IPS-15b (cell line): ENCODE results near the gene PTPN21.

Experiments
- H3K27me3 ChIP-seq: one replicate; pipeline ENCODE4 v1.6.1; 2013; ENCODE audit warnings: low read length; ENCODE audit not compliant: control insufficient read depth, insufficient read depth
- H3K36me3 ChIP-seq: one replicate; pipeline ENCODE4 v1.6.1; 2013; ENCODE audit warnings: low read length; ENCODE audit not compliant: control insufficient read depth, insufficient read depth
- H3K4me1 ChIP-seq: one replicate; pipeline ENCODE4 v1.6.1; 2013; ENCODE audit warnings: mild to moderate bottlenecking, low read length; ENCODE audit not compliant: control insufficient read depth, insufficient read depth
- H3K4me3 ChIP-seq: one replicate; pipeline ENCODE4 v1.5.1; 2013; ENCODE audit warnings: low read depth, low read length
- H3K9ac ChIP-seq: one replicate; pipeline ENCODE4 v1.6.1; 2013; ENCODE audit warnings: low read depth, mild to moderate bottlenecking, low read length
- H3K9me3 ChIP-seq: one replicate; pipeline ENCODE4 v1.6.1; 2013; ENCODE audit warnings: mild to moderate bottlenecking, low read length; ENCODE audit not compliant: control insufficient read depth, insufficient read depth

The PTPN21 gene

DNA sequence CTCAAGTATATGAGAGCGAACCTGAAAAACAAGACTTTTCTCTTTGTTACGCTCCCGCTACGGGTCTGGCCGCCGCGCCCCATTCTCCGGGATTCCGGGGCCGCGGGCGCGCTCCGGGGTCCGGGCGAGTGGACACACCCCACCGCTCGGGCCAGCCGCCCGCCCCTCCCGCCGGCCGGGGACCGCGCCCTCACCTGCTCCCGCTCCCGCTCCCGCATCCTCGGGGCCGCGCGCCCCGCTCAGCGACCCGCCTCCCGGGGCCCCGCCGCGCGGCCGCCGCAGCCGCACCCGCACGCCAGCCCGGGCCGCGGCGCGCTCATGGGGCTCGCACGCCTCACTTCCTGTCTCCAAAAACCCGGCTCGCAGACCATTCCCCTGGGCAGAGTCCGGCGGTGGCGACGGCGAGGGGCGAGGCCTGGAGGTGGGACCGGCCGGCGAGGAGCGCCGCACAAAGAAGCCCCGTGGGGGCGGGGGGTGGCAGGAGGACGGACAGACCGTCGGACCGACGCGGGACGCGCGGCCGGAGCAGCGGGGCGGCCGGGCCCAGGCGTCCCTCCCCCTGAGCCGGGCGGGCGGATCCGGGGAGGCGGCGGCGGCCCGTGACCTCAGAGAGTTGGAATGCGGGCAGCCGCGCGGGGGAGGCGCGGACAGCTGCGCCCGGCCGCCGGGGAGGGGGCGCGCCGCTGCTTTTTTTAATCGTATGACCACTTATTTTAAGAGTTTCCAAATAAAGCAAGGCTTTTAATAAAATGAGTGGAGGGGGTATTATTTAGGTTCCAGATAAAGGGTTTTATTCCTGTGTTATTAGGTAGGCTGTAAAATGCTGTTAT, at the start of gene PTPN21:
Gene PTPN21, minus strand, starts transcription at position 551 of the 830 bp plus-strand sequence. CDS start 4,590 bp downstream, outside the sequence.
- Histone ChIP-seq H3K27me3 (peaks cover 15% of the 10 kb centered on the region), H3K9ac (peak within 1 kb of the TSS; percentile 74), H3K9me3 (no peaks in the 10 kb centered on the region), H3K4me1 (no peaks in the 10 kb centered on the region), H3K4me3 (peak within 1 kb of the TSS; percentile 75), H3K36me3 (no peaks in the 10 kb centered on the region)

- Histone ChIP-seq H3K27me3 (no peaks in the 10 kb centered on the region), H3K9ac (no peak overlapping the region), H3K9me3 (no peaks in the 10 kb centered on the region), H3K4me3 (no peak overlapping the region), H3K4me1 (no peaks in the 10 kb centered on the region), H3K36me3 (peaks cover 40% of the 10 kb centered on the region)
These were observed 49.4 kb upstream of the PTPN21 start for GRCh38 chr14:88604212-88604611.

DNA sequence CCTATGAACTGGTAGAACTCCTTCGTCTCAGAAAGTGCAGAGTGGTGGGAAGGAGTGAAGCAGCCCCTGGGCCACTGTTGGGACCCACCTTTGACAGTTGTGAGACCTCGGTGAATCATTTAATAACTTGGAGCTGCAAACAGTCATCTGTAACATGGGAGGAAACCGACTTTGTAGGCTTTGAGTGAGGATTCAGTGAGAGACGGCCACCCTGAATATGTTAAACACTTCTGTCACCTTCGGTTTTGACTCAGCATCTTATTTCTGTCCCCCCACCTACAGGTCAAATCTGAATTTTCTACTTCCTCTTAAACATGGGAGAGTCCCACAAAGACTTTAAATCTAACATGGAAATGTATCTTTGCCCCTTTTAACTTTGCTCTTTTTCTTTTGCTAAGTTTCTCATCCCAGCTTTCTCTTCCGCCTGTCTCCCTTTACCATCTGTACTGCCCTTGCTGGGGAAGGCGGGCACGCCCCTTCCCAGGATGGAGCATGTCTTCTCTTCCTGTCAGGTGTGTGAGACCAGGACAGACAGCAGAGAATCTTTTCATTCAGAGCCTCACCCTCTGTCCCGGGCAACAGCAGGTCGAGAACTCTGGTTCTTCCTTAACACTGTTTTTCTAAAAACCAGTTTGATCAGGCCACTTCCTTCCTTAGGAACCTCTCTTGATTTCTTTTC, 45.1 kb upstream of the PTPN21 start:
- Histone ChIP-seq H3K4me3 (no peak overlapping the region), H3K36me3 (peaks cover 45% of the 10 kb centered on the region), H3K9me3 (no peaks in the 10 kb centered on the region), H3K27me3 (no peaks in the 10 kb centered on the region), H3K9ac (no peak overlapping the region), H3K4me1 (no peaks in the 10 kb centered on the region)

- Histone ChIP-seq H3K9me3 (no peaks in the 10 kb centered on the region), H3K36me3 (peaks cover 45% of the 10 kb centered on the region), H3K4me1 (no peaks in the 10 kb centered on the region), H3K4me3 (no peak overlapping the region), H3K9ac (no peak overlapping the region), H3K27me3 (no peaks in the 10 kb centered on the region)
These were observed 44.5 kb upstream of the PTPN21 start for GRCh38 chr14:88599326-88599725.

- Histone ChIP-seq H3K9ac (no peak overlapping the region), H3K36me3 (peaks cover 45% of the 10 kb centered on the region), H3K9me3 (no peaks in the 10 kb centered on the region), H3K4me1 (no peaks in the 10 kb centered on the region), H3K4me3 (no peak overlapping the region), H3K27me3 (no peaks in the 10 kb centered on the region)
These were observed 43.4 kb upstream of the PTPN21 start for GRCh38 chr14:88598097-88598675.

DNA sequence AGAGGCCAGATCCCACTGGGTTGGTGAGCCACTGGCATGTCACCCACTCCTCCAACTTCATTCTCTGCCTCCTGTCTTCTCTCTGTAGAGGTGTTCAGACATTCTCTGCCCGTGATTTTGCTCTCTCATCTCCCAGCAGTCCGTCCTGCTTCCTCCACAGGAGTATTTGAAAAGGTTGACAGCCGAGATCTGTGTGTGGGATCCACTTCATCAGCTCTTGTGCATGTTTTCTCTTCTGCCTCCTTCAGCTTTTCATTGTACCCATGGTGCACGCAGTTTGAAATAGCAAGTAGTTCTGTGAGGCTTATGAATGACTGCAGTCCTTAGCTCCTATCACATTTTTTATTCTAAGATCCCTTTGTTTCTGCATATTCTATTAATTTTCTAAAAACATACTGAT, 42.8 kb upstream of the PTPN21 start:
- H3K27me3 ChIP-seq = no peaks in the 10 kb centered on the region
- H3K9ac ChIP-seq = no peak overlapping the region
- no peaks in the 10 kb centered on the region for H3K4me1 ChIP-seq
- no peak overlapping the region for H3K4me3 ChIP-seq
- no peaks in the 10 kb centered on the region for H3K9me3 ChIP-seq
- H3K36me3 ChIP-seq = peaks cover 45% of the 10 kb centered on the region

GRCh38 chr14:88597038-88597437, 42.2 kb upstream of the PTPN21 start:
- H3K27me3 ChIP-seq = no peaks in the 10 kb centered on the region
- no peak overlapping the region for H3K9ac ChIP-seq
- H3K4me3 ChIP-seq = no peak overlapping the region
- peaks cover 45% of the 10 kb centered on the region for H3K36me3 ChIP-seq
- H3K9me3 ChIP-seq = no peaks in the 10 kb centered on the region
- no peaks in the 10 kb centered on the region for H3K4me1 ChIP-seq

DNA sequence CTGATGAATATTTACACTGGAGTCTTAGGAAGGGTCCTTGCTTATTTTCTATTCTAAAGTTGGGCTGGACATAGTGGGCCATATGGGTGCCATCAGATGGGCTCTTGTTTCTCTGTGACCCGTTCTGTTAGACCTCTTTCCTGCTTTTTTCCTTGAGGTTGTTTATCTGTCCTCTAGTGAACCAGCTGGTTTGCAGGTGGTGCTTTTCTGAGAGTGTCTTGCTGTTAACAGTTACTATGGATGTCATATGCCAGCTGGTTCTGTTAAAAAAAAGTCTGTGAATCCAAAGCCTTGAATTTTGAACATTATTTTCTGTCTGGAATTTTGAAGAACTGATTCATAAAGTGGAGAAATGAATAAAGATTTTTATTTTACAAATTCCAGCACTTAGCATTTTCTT, 37.2 kb upstream of the PTPN21 start:
- H3K9me3 ChIP-seq = no peaks in the 10 kb centered on the region
- no peaks in the 10 kb centered on the region for H3K27me3 ChIP-seq
- peaks cover 21% of the 10 kb centered on the region for H3K36me3 ChIP-seq
- no peak overlapping the region for H3K4me3 ChIP-seq
- H3K9ac ChIP-seq = no peak overlapping the region
- H3K4me1 ChIP-seq = no peaks in the 10 kb centered on the region

DNA sequence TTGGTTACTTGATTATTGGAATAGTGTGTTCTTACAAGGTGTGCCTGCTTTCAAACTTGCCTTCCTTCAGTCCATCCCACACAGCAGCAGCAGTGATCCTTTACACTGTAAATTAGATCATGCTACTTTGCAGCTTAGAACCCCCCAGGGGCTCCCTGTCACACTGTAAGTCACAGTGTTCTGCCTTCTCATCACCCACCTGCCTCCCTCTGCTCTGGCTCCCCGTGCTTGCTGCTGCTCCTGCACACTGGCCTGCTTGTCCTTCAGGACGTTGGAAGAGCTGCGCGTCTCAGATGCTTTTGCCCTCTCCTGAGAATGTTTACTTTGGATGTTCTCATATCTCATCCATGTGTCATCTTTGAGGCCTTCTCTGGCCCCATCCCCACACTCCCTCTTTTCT, 35.4 kb upstream of the PTPN21 start:
- H3K27me3 ChIP-seq = no peaks in the 10 kb centered on the region
- H3K9me3 ChIP-seq = no peaks in the 10 kb centered on the region
- no peak overlapping the region for H3K4me3 ChIP-seq
- H3K4me1 ChIP-seq = no peaks in the 10 kb centered on the region
- no peak overlapping the region for H3K9ac ChIP-seq
- peaks cover 7% of the 10 kb centered on the region for H3K36me3 ChIP-seq

GRCh38 chr14:88588081-88588480, 33.3 kb upstream of the PTPN21 start:
- no peaks in the 10 kb centered on the region for H3K4me1 ChIP-seq
- H3K4me3 ChIP-seq = no peak overlapping the region
- H3K9me3 ChIP-seq = no peaks in the 10 kb centered on the region
- H3K27me3 ChIP-seq = no peaks in the 10 kb centered on the region
- peaks cover 7% of the 10 kb centered on the region for H3K36me3 ChIP-seq
- H3K9ac ChIP-seq = no peak overlapping the region

- no peak overlapping the region for H3K4me3 ChIP-seq
- no peak overlapping the region for H3K9ac ChIP-seq
- H3K36me3 ChIP-seq = no peaks in the 10 kb centered on the region
- no peaks in the 10 kb centered on the region for H3K9me3 ChIP-seq
- H3K27me3 ChIP-seq = no peaks in the 10 kb centered on the region
- no peaks in the 10 kb centered on the region for H3K4me1 ChIP-seq
These were observed 29.6 kb upstream of the PTPN21 start for GRCh38 chr14:88584451-88584850.

- Histone ChIP-seq H3K27me3 (no peaks in the 10 kb centered on the region), H3K9ac (no peak overlapping the region), H3K4me1 (no peaks in the 10 kb centered on the region), H3K9me3 (no peaks in the 10 kb centered on the region), H3K4me3 (no peak overlapping the region), H3K36me3 (peaks cover 28% of the 10 kb centered on the region)
These were observed 21.4 kb upstream of the PTPN21 start for GRCh38 chr14:88576222-88576621.
